OCI-LY7 (cell line): ENCODE results near the gene PCDH9. TPM values are rescaled to one million over a fixed set of nuclear protein-coding genes. Genes with fewer than 3 reads are reported as not detected.

Experiments used
- BruUV-seq: library from RNA; stranded (reverse); fragments of 400-500 nt; replicated peaks from 2 replicates; lab custom pipeline; 2021; lab: Mats Ljungman, UMichigan
- CTCF ChIA-PET: fragments of 300-600 bp; sonication (Branson Sonifier 250); formaldehyde crosslinking; loops from one replicate; lab custom pipeline; 2022; ENCODE audit warnings: antibody characterized with exemption; ENCODE audit not compliant: unreplicated experiment; lab: Charles Lee
- POLR2A ChIA-PET: fragments of 300-600 bp; sonication (Branson Sonifier 250); formaldehyde crosslinking; loops from one replicate; lab custom pipeline; 2022; ENCODE audit warnings: antibody characterized with exemption; lab: Charles Lee
- DNase-seq: peaks from one replicate; pipeline ENCODE4 v3.0.0-alpha.2; 2015; ENCODE audit warnings: low spot score
- H2AFZ ChIP-seq: fragments of 200-600 bp; sonication (generic), shearing (Covaris generic); 2 replicates; pipeline ENCODE4 v1.6.1; 2014; ENCODE audit warnings: mild to moderate bottlenecking, antibody characterized with exemption, low read length, moderate library complexity
- H3K27ac ChIP-seq: fragments of 200-600 bp; sonication (generic); 2 replicates; pipeline ENCODE4 v1.5.1; 2014; ENCODE audit warnings: mixed run types, low read depth, mild to moderate bottlenecking, moderate library complexity, low read length, inconsistent platforms; ENCODE audit not compliant: poor library complexity, severe bottlenecking
- H3K36me3 ChIP-seq: fragments of 200-600 bp; sonication (generic); 2 replicates; pipeline ENCODE4 v1.6.1; 2014; ENCODE audit warnings: mild to moderate bottlenecking, antibody characterized with exemption, low read length, moderate library complexity, mixed read lengths; ENCODE audit not compliant: insufficient read depth
- H3K4me1 ChIP-seq: fragments of 200-600 bp; sonication (generic); 2 replicates; pipeline ENCODE4 v1.5.1; 2014; ENCODE audit warnings: mild to moderate bottlenecking, low read length; ENCODE audit not compliant: insufficient read depth, poor library complexity, severe bottlenecking
- H3K4me2 ChIP-seq: fragments of 200-600 bp; sonication (generic); 2 replicates; pipeline ENCODE4 v1.6.1; 2014; ENCODE audit warnings: mild to moderate bottlenecking, low read length
- H3K4me3 ChIP-seq: fragments of 200-600 bp; sonication (generic); 2 replicates; pipeline ENCODE4 v1.5.1; 2014; ENCODE audit warnings: mild to moderate bottlenecking, low read depth, low read length; ENCODE audit not compliant: poor library complexity, severe bottlenecking
- H3K79me2 ChIP-seq: fragments of 200-600 bp; sonication (generic); 2 replicates; pipeline ENCODE4 v1.6.1; 2016; ENCODE audit warnings: low read depth, mild to moderate bottlenecking, low read length, moderate library complexity, mixed read lengths; ENCODE audit not compliant: insufficient read depth
- H3K9me2 ChIP-seq: fragments of 200-600 bp; sonication (generic); 2 replicates; pipeline ENCODE4 v1.6.1; 2016; ENCODE audit warnings: mild to moderate bottlenecking, low read length, mixed read lengths; ENCODE audit not compliant: insufficient read depth
- H3K9me3 ChIP-seq: fragments of 200-600 bp; sonication (generic); 2 replicates; pipeline ENCODE4 v1.6.1; 2014; ENCODE audit warnings: mild to moderate bottlenecking, mixed run types, low read length, mixed read lengths
- H4K20me1 ChIP-seq: fragments of 200-600 bp; sonication (generic); 2 replicates; pipeline ENCODE4 v1.6.1; 2014; ENCODE audit warnings: mild to moderate bottlenecking, antibody characterized with exemption, low read length, moderate library complexity, mixed read lengths; ENCODE audit not compliant: insufficient read depth
- CTCF ChIP-seq: fragments of 200-600 bp; sonication (generic); conservative IDR thresholded peaks from 2 replicates; pipeline ENCODE4 v1.5.1; 2014; ENCODE audit warnings: mild to moderate bottlenecking, antibody characterized with exemption, low read length, moderate library complexity, mixed read lengths
- EZH2phosphoT487 ChIP-seq: fragments of 200-600 bp; sonication (generic); IDR thresholded peaks from 2 replicates; pipeline ENCODE4 v1.6.1; 2018; ENCODE audit warnings: low read depth, borderline replicate concordance, mild to moderate bottlenecking, mixed run types, antibody characterized with exemption, low read length, moderate library complexity, mixed read lengths
- intact Hi-C: fragments of 100-400 bp; cut with micrococcal nuclease; formaldehyde crosslinking; loops from one replicate; pipeline ENCODE4 v1.10.0; 2022; ENCODE audit not compliant: unreplicated experiment
- total RNA-seq, 2 experiments: library from RNA; depleted of rRNA in 1 of 2; stranded (reverse); fragments of >200 nt in 1 of 2; shearing (Covaris generic) in 1 of 2; gene quantifications; 2 replicates each; pipeline ENCODE4 v1.2.3, GENCODE V29; 2014 to 2022

PCDH9 gene
- total RNA-seq, 2 experiments from 2014 or later: 20.1 to 26.0 TPM

- Histone ChIP-seq H3K4me1 (peaks cover 1% of the 10 kb centered on the region), H3K9me3 (no peaks in the 10 kb centered on the region), H3K79me2 (no peaks in the 10 kb centered on the region), H3K4me3 (no peak overlapping the region), H3K27ac (no peak overlapping the region), H4K20me1 (no peaks in the 10 kb centered on the region), H2AFZ (peak overlapping the region; percentile 29; the same call in 1 of the 2 replicates), H3K36me3 (no peaks in the 10 kb centered on the region; the same call in 1 of the 2 replicates), H3K9me2 (no peaks in the 10 kb centered on the region), H3K4me2 (no peak overlapping the region)
- no peak for DNase-seq
- BruUV-seq: no TSS peak
- ChIA-PET POLR2A (no interaction called here), CTCF (no interaction called here)
- intact Hi-C loops: no loop called here
- no peak for TF ChIP-seq CTCF
- no peak for TF ChIP-seq EZH2phosphoT487
Observed at GRCh38 chr13:67128136-67128535, 102.0 kb downstream of the PCDH9 start.

GRCh38 chr13:67125681-67126080 is 104.5 kb downstream of the PCDH9 start:
- intact Hi-C loops: no loop called here
- POLR2A ChIA-PET: interaction anchor here (0.6 to 1.2 kb wide), 3 partner anchors 8 to 1331 kb away, joined by 3 to 5 read pairs (median 3); no protein-coding TSS in a partner anchor
- Histone ChIP-seq H3K4me3 (no peak overlapping the region), H3K27ac (no peak overlapping the region), H3K36me3 (no peaks in the 10 kb centered on the region; the same call in 1 of the 2 replicates), H2AFZ (no peak overlapping the region), H3K9me2 (no peaks in the 10 kb centered on the region), H3K9me3 (no peaks in the 10 kb centered on the region), H3K79me2 (no peaks in the 10 kb centered on the region), H4K20me1 (no peaks in the 10 kb centered on the region), H3K4me1 (peaks cover 4% of the 10 kb centered on the region), H3K4me2 (no peak overlapping the region)
- no peak for DNase-seq
- CTCF ChIA-PET: no interaction called here
- no TSS peak for BruUV-seq
- TF ChIP-seq EZH2phosphoT487 (no peak), CTCF (no peak)

- POLR2A ChIA-PET: interaction anchor here (1.0 to 3.2 kb wide), 7 partner anchors 9 to 575 kb away, joined by 3 to 11 read pairs (median 3); no protein-coding TSS in a partner anchor
- Histone ChIP-seq H2AFZ (peak overlapping the region; percentile 54), H3K4me1 (peaks cover 4% of the 10 kb centered on the region), H3K9me3 (no peaks in the 10 kb centered on the region), H3K4me2 (peak overlapping the region; percentile 19; the same call in 1 of the 2 replicates), H4K20me1 (no peaks in the 10 kb centered on the region), H3K9me2 (no peaks in the 10 kb centered on the region), H3K27ac (no peak overlapping the region), H3K4me3 (no peak overlapping the region), H3K36me3 (no peaks in the 10 kb centered on the region; the same call in 1 of the 2 replicates), H3K79me2 (no peaks in the 10 kb centered on the region)
- intact Hi-C loops: no loop called here
- DNase-seq: peak; percentile 31
- CTCF ChIA-PET: no interaction called here
- no TSS peak for BruUV-seq
- TF ChIP-seq EZH2phosphoT487 (no peak), CTCF (no peak)
Observed at GRCh38 chr13:67123165-67123564, 107.0 kb downstream of the PCDH9 start.
